ENCODE results near the gene SHISAL2A. TPM values are rescaled to one million over a fixed set of nuclear protein-coding genes. Genes with fewer than 3 reads are reported as not detected.

Gene SHISAL2A
- total and polyA plus RNA-seq, 4 donors = 0.14 to 0.33 (median 0.22) TPM; not detected in 1

DNA sequence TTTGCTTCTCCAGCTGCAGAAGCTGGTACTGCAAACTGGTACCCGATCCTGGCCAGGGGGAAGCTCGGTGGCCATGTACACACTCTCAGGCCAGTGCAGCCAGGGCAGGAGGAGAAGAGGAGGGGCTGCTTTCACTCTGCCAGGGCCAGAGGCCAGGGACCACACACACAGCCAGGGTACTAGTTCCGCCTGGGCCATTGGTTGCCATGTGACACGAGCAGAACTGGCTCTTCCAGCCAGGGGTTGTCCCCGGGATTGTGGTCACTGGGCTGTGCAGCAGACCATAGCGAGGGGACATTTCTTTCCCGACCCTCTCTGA is 3.7 kb upstream of the SHISAL2A start:
- WGBS = 74% methylated on average over 7 of the region's 7 CpGs

DNA sequence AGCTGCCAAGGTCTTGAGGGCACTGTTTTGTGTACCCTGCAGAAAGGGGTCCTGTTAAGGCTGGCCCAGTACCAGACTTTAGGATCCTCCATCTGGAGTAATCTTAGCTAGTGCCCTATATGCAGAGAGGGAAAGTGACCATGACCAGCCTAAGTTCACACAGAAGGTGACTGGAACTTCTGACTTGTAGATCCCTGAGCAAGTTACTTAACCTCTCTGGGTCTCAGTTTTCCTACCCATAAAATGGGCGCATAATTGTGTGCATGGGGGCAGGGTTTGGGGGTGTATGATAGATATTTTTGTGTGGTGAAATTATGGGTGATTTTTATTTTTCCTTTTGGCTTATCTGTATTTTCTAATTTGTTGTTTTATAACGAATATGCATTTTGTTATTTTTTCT is 3.3 kb upstream of the SHISAL2A start:
- Histone ChIP-seq H3K27ac (ENCODE audit: low read depth in 1 of 2, low read length in 2 of 2) (no peak overlapping the region), H3K4me3 (ENCODE audit: low read depth in 1 of 3, low read length in 3 of 3) (no peak overlapping the region), H3K27me3 (ENCODE audit: control insufficient read depth in 4 of 4, insufficient read depth in 4 of 4, low read length in 3 of 4) (peaks cover 0 to 6% (median 0%) of the 10 kb centered on the region in 4 donors), H3K9ac (ENCODE audit: low read depth in 1 of 2, low read length in 2 of 2) (no peak overlapping the region), H3K36me3 (ENCODE audit: control insufficient read depth in 4 of 4, insufficient read depth in 3 of 4, low read depth in 1 of 4, low read length in 3 of 4) (no peaks in the 10 kb centered on the region), H3K4me1 (ENCODE audit: control insufficient read depth in 4 of 4, insufficient read depth in 4 of 4, low read length in 3 of 4) (peaks cover 0 to 5% (median 2%) of the 10 kb centered on the region in 4 donors), H3K9me3 (ENCODE audit: control insufficient read depth in 4 of 4, low read length in 3 of 4) (no peaks in the 10 kb centered on the region)
- 91% methylated on average over 2 of the region's 2 CpGs for WGBS
- DNase-seq (ENCODE audit: low spot score) = no peak
- TF ChIP-seq FOXA2 (IDR thresholded peaks at IDR 0.05) = no peak

More for the DNA sequence above, 3.7 kb upstream of the SHISAL2A start:
- H3K4me3 ChIP-seq (ENCODE audit: low read depth in 1 of 3, low read length in 3 of 3) = no peak overlapping the region
- peaks cover 0 to 5% (median 2%) of the 10 kb centered on the region in 4 donors for H3K4me1 ChIP-seq (ENCODE audit: control insufficient read depth in 4 of 4, insufficient read depth in 4 of 4, low read length in 3 of 4)
- peaks cover 0 to 6% (median 0%) of the 10 kb centered on the region in 4 donors for H3K27me3 ChIP-seq (ENCODE audit: control insufficient read depth in 4 of 4, insufficient read depth in 4 of 4, low read length in 3 of 4)
- TF ChIP-seq YY1 (IDR thresholded peaks at IDR 0.05) (no peak), SP1 (IDR thresholded peaks at IDR 0.05) (no peak), JUND (IDR thresholded peaks at IDR 0.05) (no peak), HNF4G (IDR thresholded peaks at IDR 0.05) (no peak), FOXA2 (IDR thresholded peaks at IDR 0.05) (no peak), EGR1 (IDR thresholded peaks at IDR 0.05; ENCODE audit: low read depth in 2 of 2) (no peak)
- TF ChIP-seq, protein P1, sequence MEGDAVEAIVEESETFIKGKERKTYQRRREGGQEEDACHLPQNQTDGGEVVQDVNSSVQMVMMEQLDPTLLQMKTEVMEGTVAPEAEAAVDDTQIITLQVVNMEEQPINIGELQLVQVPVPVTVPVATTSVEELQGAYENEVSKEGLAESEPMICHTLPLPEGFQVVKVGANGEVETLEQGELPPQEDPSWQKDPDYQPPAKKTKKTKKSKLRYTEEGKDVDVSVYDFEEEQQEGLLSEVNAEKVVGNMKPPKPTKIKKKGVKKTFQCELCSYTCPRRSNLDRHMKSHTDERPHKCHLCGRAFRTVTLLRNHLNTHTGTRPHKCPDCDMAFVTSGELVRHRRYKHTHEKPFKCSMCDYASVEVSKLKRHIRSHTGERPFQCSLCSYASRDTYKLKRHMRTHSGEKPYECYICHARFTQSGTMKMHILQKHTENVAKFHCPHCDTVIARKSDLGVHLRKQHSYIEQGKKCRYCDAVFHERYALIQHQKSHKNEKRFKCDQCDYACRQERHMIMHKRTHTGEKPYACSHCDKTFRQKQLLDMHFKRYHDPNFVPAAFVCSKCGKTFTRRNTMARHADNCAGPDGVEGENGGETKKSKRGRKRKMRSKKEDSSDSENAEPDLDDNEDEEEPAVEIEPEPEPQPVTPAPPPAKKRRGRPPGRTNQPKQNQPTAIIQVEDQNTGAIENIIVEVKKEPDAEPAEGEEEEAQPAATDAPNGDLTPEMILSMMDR (IDR thresholded peaks at IDR 0.05; ENCODE audit: low read depth, low read length, missing input control) = no peak
- TF ChIP-seq, protein P2, sequence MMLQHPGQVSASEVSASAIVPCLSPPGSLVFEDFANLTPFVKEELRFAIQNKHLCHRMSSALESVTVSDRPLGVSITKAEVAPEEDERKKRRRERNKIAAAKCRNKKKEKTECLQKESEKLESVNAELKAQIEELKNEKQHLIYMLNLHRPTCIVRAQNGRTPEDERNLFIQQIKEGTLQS (IDR thresholded peaks at IDR 0.05) = no peak
- H3K36me3 ChIP-seq (ENCODE audit: control insufficient read depth in 4 of 4, insufficient read depth in 3 of 4, low read depth in 1 of 4, low read length in 3 of 4) = no peaks in the 10 kb centered on the region
- no peak for DNase-seq (ENCODE audit: low spot score)
- no peak overlapping the region for H3K9ac ChIP-seq (ENCODE audit: low read depth in 1 of 2, low read length in 2 of 2)
- H3K9me3 ChIP-seq (ENCODE audit: control insufficient read depth in 4 of 4, low read length in 3 of 4) = no peaks in the 10 kb centered on the region
- H3K27ac ChIP-seq (ENCODE audit: low read depth in 1 of 2, low read length in 2 of 2) = no peak overlapping the region

DNA sequence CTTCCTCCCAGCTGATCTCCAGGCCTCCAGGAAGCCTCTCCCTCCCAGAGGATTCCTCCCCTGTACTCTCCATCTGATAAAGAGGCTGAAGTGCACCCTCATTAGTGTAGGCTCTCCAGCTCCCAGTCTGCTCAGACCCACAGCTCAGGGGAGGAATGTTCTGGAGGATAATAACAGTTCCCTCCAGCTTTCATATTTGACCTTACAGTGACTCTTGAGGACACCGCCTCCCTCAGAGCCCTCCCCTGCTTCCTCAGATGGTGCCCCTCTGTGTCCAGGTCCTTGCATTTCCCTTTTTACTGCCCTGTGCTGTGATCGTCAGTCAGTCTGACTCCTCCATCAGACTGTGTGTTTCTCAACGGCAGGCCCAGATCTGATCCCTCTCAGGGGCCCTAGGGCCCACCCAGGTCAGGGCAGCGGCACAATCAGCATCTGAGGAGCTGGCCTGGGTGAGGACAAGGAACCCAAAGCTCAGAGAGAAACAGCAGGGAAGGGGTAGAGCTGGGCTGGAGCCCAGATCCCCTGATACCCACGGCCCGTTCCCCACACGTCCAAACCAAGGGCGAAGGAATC is 1.1 kb upstream of the SHISAL2A start:
- WGBS = 85% methylated on average over 8 of the region's 8 CpGs
- H3K9me3 ChIP-seq (ENCODE audit: control insufficient read depth in 4 of 4, low read length in 3 of 4) = no peaks in the 10 kb centered on the region
- H3K4me3 ChIP-seq (ENCODE audit: low read depth in 1 of 3, low read length in 3 of 3) = no peak overlapping the region
- TF ChIP-seq HNF4A (conservative IDR thresholded peaks at IDR 0.05) (no peak), RXRA (IDR thresholded peaks at IDR 0.05) (peak in 1 of 2 donors; percentile 43), SP1 (IDR thresholded peaks at IDR 0.05) (peak; percentile 17), YY1 (IDR thresholded peaks at IDR 0.05) (no peak), NR2F2 (IDR thresholded peaks at IDR 0.05) (peak; percentile 49), FOXA2 (IDR thresholded peaks at IDR 0.05) (no peak), GABPA (IDR thresholded peaks at IDR 0.05 in 1 of 2, conservative IDR thresholded peaks at IDR 0.05 in 1 of 2) (no peak)
- TF ChIP-seq, protein P3, sequence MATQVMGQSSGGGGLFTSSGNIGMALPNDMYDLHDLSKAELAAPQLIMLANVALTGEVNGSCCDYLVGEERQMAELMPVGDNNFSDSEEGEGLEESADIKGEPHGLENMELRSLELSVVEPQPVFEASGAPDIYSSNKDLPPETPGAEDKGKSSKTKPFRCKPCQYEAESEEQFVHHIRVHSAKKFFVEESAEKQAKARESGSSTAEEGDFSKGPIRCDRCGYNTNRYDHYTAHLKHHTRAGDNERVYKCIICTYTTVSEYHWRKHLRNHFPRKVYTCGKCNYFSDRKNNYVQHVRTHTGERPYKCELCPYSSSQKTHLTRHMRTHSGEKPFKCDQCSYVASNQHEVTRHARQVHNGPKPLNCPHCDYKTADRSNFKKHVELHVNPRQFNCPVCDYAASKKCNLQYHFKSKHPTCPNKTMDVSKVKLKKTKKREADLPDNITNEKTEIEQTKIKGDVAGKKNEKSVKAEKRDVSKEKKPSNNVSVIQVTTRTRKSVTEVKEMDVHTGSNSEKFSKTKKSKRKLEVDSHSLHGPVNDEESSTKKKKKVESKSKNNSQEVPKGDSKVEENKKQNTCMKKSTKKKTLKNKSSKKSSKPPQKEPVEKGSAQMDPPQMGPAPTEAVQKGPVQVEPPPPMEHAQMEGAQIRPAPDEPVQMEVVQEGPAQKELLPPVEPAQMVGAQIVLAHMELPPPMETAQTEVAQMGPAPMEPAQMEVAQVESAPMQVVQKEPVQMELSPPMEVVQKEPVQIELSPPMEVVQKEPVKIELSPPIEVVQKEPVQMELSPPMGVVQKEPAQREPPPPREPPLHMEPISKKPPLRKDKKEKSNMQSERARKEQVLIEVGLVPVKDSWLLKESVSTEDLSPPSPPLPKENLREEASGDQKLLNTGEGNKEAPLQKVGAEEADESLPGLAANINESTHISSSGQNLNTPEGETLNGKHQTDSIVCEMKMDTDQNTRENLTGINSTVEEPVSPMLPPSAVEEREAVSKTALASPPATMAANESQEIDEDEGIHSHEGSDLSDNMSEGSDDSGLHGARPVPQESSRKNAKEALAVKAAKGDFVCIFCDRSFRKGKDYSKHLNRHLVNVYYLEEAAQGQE (IDR thresholded peaks at IDR 0.05) = no peak
- TF ChIP-seq, protein P1 (IDR thresholded peaks at IDR 0.05; ENCODE audit: low read depth, low read length, missing input control) = no peak
- no peak overlapping the region for H3K27ac ChIP-seq (ENCODE audit: low read depth in 1 of 2, low read length in 2 of 2)
- H3K36me3 ChIP-seq (ENCODE audit: control insufficient read depth in 4 of 4, insufficient read depth in 3 of 4, low read depth in 1 of 4, low read length in 3 of 4) = no peaks in the 10 kb centered on the region
- no peak overlapping the region for H3K9ac ChIP-seq (ENCODE audit: low read depth in 1 of 2, low read length in 2 of 2)
- no peak for DNase-seq (ENCODE audit: low spot score)
- peaks cover 0 to 5% (median 2%) of the 10 kb centered on the region in 4 donors for H3K4me1 ChIP-seq (ENCODE audit: control insufficient read depth in 4 of 4, insufficient read depth in 4 of 4, low read length in 3 of 4)
- H3K27me3 ChIP-seq (ENCODE audit: control insufficient read depth in 4 of 4, insufficient read depth in 4 of 4, low read length in 3 of 4) = peaks cover 0 to 6% (median 0%) of the 10 kb centered on the region in 4 donors

Data from liver (tissue), 9 donors.